A673 (cell line): ENCODE results near the gene HIC2.
"Not testable (repeated sequence)": the region's sequence is repeated elsewhere in the genome, so short reads cannot be mapped to it uniquely, and the experiment has no call there.

ENCODE experiments used
- CTCF ChIP-seq: fragments of 300-800, 200-600 bp; sonication (generic); conservative IDR thresholded peaks from 2 replicates; pipeline ENCODE4 v1.5.1; 2017; ENCODE audit warnings: low read depth, mild to moderate bottlenecking, antibody characterized with exemption, low read length, moderate library complexity, mixed read lengths
- EZH2 ChIP-seq: fragments of 200-600 bp; sonication (generic); IDR thresholded peaks from 2 replicates; pipeline ENCODE4 v1.6.1; 2017; ENCODE audit warnings: borderline replicate concordance, low read depth, mild to moderate bottlenecking, mixed read lengths, antibody characterized with exemption, low read length; ENCODE audit not compliant: poor library complexity, severe bottlenecking

GRCh38 chr22:21368603-21369310, 48.4 kb upstream of the HIC2 start:
- TF ChIP-seq CTCF, EZH2: not testable (repeated sequence)
